Activated CD4-positive, alpha-beta T cell treated with anti-CD3 and anti-CD28 coated beads, Interleukin-2, amount 10 ng/mL, durations not matched to agents 24 days and 14 days (primary cell): ENCODE results near the gene SIGLEC8. TPM values are rescaled to one million over a fixed set of nuclear protein-coding genes. Genes with fewer than 3 reads are reported as not detected.
"Not testable (repeated sequence)": the region's sequence is repeated elsewhere in the genome, so short reads cannot be mapped to it uniquely, and the experiment has no call there.

Source experiments
- DNase-seq: peaks from one replicate; pipeline ENCODE4 v3.0.0; 2022
- H3K27ac Mint-ChIP-seq: one replicate; pipeline ENCODE4 v1.8.0; 2022; ENCODE audit warnings: mild to moderate bottlenecking, mixed read lengths
- H3K27me3 Mint-ChIP-seq: one replicate; pipeline ENCODE4 v1.8.0; 2022; ENCODE audit warnings: mixed read lengths
- H3K36me3 Mint-ChIP-seq: one replicate; pipeline ENCODE4 v1.8.0; 2022; ENCODE audit warnings: low read depth, mild to moderate bottlenecking, mixed read lengths
- H3K4me1 Mint-ChIP-seq: one replicate; pipeline ENCODE4 v1.8.0; 2021; ENCODE audit warnings: mixed read lengths
- H3K4me3 Mint-ChIP-seq: one replicate; pipeline ENCODE4 v1.8.0; 2022; ENCODE audit warnings: mild to moderate bottlenecking, moderate library complexity, mixed read lengths
- H3K9me3 Mint-ChIP-seq: one replicate; pipeline ENCODE4 v1.8.0; 2021; ENCODE audit warnings: mixed read lengths
- intact Hi-C: fragments of 100-400 bp; cut with micrococcal nuclease; formaldehyde crosslinking; loops from one replicate; pipeline ENCODE4 v1.15.1; 2023
- total RNA-seq: library from RNA; stranded (reverse); gene quantifications from 2 replicates; pipeline ENCODE4 v1.2.3, GENCODE V29; 2022

Gene SIGLEC8
- total RNA-seq, result 0.09 and 0.16 TPM in 2 replicates

DNA sequence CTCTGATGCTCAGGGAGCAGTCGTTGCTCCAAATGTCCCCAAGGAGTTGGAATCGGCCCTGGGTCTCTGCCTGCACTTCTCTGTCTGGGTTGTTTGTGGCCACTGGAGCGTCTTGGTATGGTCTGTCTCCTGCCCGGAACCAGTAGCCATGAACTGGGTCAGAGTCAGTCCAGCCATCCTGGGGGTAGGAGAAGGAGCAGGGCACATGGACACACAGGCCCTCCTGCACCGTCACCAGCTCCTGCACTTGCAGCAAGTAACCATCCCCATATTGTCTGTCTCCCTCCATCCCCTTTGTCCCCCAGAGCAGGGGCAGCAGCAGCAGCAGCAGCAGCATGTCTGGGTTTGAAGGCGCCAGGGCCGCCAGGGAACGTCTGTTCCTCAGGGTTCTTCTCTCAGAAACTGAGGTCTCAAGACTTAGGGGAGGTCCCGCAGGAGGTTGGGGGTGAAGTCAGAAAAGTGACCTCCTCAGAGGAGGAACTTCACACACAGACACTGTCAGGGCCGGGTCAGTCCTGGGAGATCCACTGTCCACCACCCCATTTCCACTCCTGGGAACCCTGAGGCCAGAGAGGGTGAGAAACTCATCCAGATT lies at the start of gene SIGLEC8:
SIGLEC8 (minus strand) TSS at position 404 of the 595 bp plus-strand sequence; CDS start at position 337, 67 bp downstream.
- Mint-ChIP-seq H3K36me3 (no peaks in the 10 kb centered on the region), H3K27ac (no peak within 1 kb of the TSS), H3K4me3 (no peak within 1 kb of the TSS), H3K27me3 (peaks cover 24% of the 10 kb centered on the region), H3K4me1 (peaks cover 6% of the 10 kb centered on the region), H3K9me3 (no peaks in the 10 kb centered on the region)
- intact Hi-C loops, result no loop called here
- DNase-seq, result no peak

- DNase-seq, result no peak
- H3K4me1 Mint-ChIP-seq, result peaks cover 21% of the 10 kb centered on the region
- H3K27ac Mint-ChIP-seq, result no peak overlapping the region
- no peak overlapping the region for H3K4me3 Mint-ChIP-seq
- peaks cover 12% of the 10 kb centered on the region for H3K27me3 Mint-ChIP-seq
- H3K36me3 Mint-ChIP-seq, result no peaks in the 10 kb centered on the region
- intact Hi-C loops, result no loop called here
- H3K9me3 Mint-ChIP-seq, result peaks cover 9% of the 10 kb centered on the region
These were observed 49.4 kb upstream of the SIGLEC8 start for GRCh38 chr19:51507640-51508058.

GRCh38 chr19:51507192-51507591 lies 48.9 kb upstream of the SIGLEC8 start:
- Mint-ChIP-seq H3K36me3 (no peaks in the 10 kb centered on the region), H3K4me3 (no peak overlapping the region), H3K4me1 (peaks cover 22% of the 10 kb centered on the region), H3K27ac (no peak overlapping the region), H3K9me3 (peaks cover 9% of the 10 kb centered on the region), H3K27me3 (peaks cover 7% of the 10 kb centered on the region)
- intact Hi-C loops, result no loop called here
- DNase-seq, result no peak

GRCh38 chr19:51505904-51506303 lies 47.6 kb upstream of the SIGLEC8 start:
- no peak overlapping the region for H3K4me3 Mint-ChIP-seq
- no peak for DNase-seq
- peaks cover 9% of the 10 kb centered on the region for H3K9me3 Mint-ChIP-seq
- intact Hi-C loops, result no loop called here
- H3K36me3 Mint-ChIP-seq, result no peaks in the 10 kb centered on the region
- H3K4me1 Mint-ChIP-seq, result peaks cover 30% of the 10 kb centered on the region
- H3K27me3 Mint-ChIP-seq, result peaks cover 4% of the 10 kb centered on the region
- H3K27ac Mint-ChIP-seq, result no peak overlapping the region

DNA sequence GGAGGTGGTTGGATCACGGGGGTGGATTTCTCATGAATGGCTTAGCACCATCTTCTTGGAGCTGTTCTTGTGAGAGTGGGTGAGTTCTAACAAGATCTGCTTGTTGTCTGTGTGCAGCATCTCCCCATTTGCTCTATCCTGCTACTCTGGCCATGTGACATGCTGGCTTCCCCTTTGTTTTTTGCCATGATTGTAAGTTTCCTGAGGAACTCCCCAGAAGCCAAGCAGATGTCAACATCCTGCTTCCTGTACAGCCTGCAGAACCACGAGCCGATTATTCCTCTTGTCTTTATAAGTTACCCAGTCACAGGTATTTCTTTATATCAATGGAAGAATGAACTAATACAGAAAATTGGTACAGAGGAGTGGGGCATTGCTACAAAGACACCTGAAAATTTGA lies 45.6 kb upstream of the SIGLEC8 start:
- Mint-ChIP-seq H3K27ac (peak overlapping the region; percentile 15), H3K27me3 (peaks cover 4% of the 10 kb centered on the region), H3K9me3 (peaks cover 9% of the 10 kb centered on the region), H3K36me3 (no peaks in the 10 kb centered on the region), H3K4me1 (peaks cover 31% of the 10 kb centered on the region), H3K4me3 (no peak overlapping the region)
- no peak for DNase-seq
- intact Hi-C loops, result no loop called here

GRCh38 chr19:51503286-51503817 lies 45.1 kb upstream of the SIGLEC8 start:
- peaks cover 4% of the 10 kb centered on the region for H3K27me3 Mint-ChIP-seq
- intact Hi-C loops, result no loop called here
- H3K36me3 Mint-ChIP-seq, result no peaks in the 10 kb centered on the region
- H3K27ac Mint-ChIP-seq, result no peak overlapping the region
- DNase-seq, result no peak
- peaks cover 9% of the 10 kb centered on the region for H3K9me3 Mint-ChIP-seq
- no peak overlapping the region for H3K4me3 Mint-ChIP-seq
- peaks cover 31% of the 10 kb centered on the region for H3K4me1 Mint-ChIP-seq

GRCh38 chr19:51501594-51502263 lies 43.5 kb upstream of the SIGLEC8 start, which contains the start of gene SIGLEC12:
Gene SIGLEC12 (minus strand): TSS chr19:51501800. CDS start chr19:51501733, 67 bp downstream.
- H3K4me1 Mint-ChIP-seq, result peaks cover 28% of the 10 kb centered on the region
- peak within 1 kb of the TSS; percentile 82 for H3K27ac Mint-ChIP-seq
- DNase-seq, result peak; percentile 71
- H3K36me3 Mint-ChIP-seq, result no peaks in the 10 kb centered on the region
- intact Hi-C loops, result no loop called here
- peaks cover 2% of the 10 kb centered on the region for H3K27me3 Mint-ChIP-seq
- H3K9me3 Mint-ChIP-seq, result peaks cover 9% of the 10 kb centered on the region
- peak within 1 kb of the TSS; percentile 78 for H3K4me3 Mint-ChIP-seq

DNA sequence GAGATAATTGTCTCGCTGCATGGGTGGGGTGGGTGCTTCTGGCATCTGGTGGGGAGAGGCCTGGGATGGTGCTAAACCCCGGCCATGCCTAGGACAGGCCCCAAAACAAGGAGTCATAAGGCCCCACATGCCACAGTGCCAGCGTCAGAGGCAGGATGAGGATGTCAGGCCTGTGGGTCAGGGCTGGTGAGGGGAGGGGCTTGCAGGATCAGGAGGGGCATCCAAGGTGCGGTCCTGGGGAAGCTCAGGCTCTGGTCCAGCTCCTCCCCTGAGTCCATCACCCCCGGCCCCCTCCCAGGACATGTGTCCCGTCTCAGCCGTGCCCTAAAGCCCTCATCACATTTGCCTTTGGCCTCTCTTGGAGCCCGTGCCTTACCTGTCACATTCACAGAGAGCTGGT lies 42.7 kb upstream of the SIGLEC8 start:
- intact Hi-C loops, H3K9me3 Mint-ChIP-seq, H3K27me3 Mint-ChIP-seq, DNase-seq, H3K36me3 Mint-ChIP-seq: not testable (repeated sequence)
- Mint-ChIP-seq H3K4me1 (peaks cover 26% of the 10 kb centered on the region), H3K4me3 (peak overlapping the region; percentile 78), H3K27ac (peak overlapping the region; percentile 43)

DNA sequence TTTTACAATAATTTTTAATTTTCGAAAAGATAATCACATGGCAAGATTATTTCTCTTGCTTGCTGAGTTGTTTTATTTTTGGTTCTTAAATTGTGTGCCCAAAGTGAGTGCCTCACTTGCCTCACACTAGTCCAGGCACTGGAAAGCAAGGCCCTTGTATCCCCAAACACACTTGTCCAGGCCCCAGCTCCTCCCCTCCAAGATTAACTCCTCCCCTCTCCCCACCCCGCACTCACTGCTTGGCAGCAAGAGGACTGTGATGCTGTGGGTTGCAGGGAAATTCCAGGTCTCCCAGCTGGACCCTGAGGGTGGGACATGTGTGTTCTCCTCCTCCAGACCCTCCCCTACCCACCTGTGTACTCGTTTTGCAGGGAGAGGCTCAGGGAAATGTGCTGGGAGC lies 39.4 kb upstream of the SIGLEC8 start:
- DNase-seq, result no peak
- peaks cover 2% of the 10 kb centered on the region for H3K27me3 Mint-ChIP-seq
- peaks cover 10% of the 10 kb centered on the region for H3K9me3 Mint-ChIP-seq
- H3K27ac Mint-ChIP-seq, result no peak overlapping the region
- peaks cover 26% of the 10 kb centered on the region for H3K4me1 Mint-ChIP-seq
- no peak overlapping the region for H3K4me3 Mint-ChIP-seq
- intact Hi-C loops, result no loop called here
- no peaks in the 10 kb centered on the region for H3K36me3 Mint-ChIP-seq

- no peak for DNase-seq
- H3K27ac Mint-ChIP-seq, result peak overlapping the region; percentile 1
- H3K4me1 Mint-ChIP-seq, result peaks cover 15% of the 10 kb centered on the region
- peaks cover 2% of the 10 kb centered on the region for H3K27me3 Mint-ChIP-seq
- no peak overlapping the region for H3K4me3 Mint-ChIP-seq
- peaks cover 2% of the 10 kb centered on the region for H3K36me3 Mint-ChIP-seq
- intact Hi-C loops, result no loop called here
- H3K9me3 Mint-ChIP-seq, result peaks cover 23% of the 10 kb centered on the region
These were observed 35.5 kb upstream of the SIGLEC8 start for GRCh38 chr19:51493776-51494175.

- no peak overlapping the region for H3K27ac Mint-ChIP-seq
- H3K27me3 Mint-ChIP-seq, result no peaks in the 10 kb centered on the region
- peaks cover 4% of the 10 kb centered on the region for H3K36me3 Mint-ChIP-seq
- peaks cover 21% of the 10 kb centered on the region for H3K4me1 Mint-ChIP-seq
- H3K9me3 Mint-ChIP-seq, result peaks cover 27% of the 10 kb centered on the region
- intact Hi-C loops, result no loop called here
- DNase-seq, result no peak
- H3K4me3 Mint-ChIP-seq, result no peak overlapping the region
These were observed 33.3 kb upstream of the SIGLEC8 start for GRCh38 chr19:51491586-51491985.

- DNase-seq, result no peak
- H3K4me3 Mint-ChIP-seq, result no peak overlapping the region
- peaks cover 21% of the 10 kb centered on the region for H3K4me1 Mint-ChIP-seq
- no peaks in the 10 kb centered on the region for H3K27me3 Mint-ChIP-seq
- intact Hi-C loops, result no loop called here
- H3K9me3 Mint-ChIP-seq, result peaks cover 32% of the 10 kb centered on the region
- no peak overlapping the region for H3K27ac Mint-ChIP-seq
- H3K36me3 Mint-ChIP-seq, result peaks cover 4% of the 10 kb centered on the region
These were observed 32.4 kb upstream of the SIGLEC8 start for GRCh38 chr19:51490676-51491075.

DNA sequence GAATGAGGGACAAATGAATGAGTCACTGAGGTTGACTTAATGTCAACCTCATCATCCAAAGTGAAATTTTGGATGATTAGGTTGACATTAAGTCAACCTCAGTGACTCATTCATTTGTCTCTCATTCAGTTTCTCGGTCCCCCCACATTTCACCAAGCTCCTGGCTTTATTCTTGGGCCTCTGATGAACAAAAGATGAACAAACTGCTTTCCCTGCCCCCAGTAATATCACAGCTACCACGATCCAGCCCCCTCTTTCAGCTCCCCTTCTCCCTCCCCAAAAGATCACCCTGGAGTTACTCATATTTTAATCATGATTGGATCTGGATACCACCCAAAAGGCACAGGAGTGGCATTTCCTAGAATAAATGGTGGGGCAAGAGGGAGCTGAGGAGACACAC lies 30.9 kb upstream of the SIGLEC8 start:
- Mint-ChIP-seq H3K27ac (peak overlapping the region; percentile 83), H3K9me3 (peaks cover 28% of the 10 kb centered on the region), H3K36me3 (peaks cover 4% of the 10 kb centered on the region), H3K27me3 (no peaks in the 10 kb centered on the region), H3K4me3 (peak overlapping the region; percentile 46), H3K4me1 (peaks cover 19% of the 10 kb centered on the region)
- no peak for DNase-seq
- intact Hi-C loops, result loop anchor here (1.0 to 2.0 kb wide), 3 partner anchors 10 to 48 kb away; no protein-coding TSS in a partner anchor

DNA sequence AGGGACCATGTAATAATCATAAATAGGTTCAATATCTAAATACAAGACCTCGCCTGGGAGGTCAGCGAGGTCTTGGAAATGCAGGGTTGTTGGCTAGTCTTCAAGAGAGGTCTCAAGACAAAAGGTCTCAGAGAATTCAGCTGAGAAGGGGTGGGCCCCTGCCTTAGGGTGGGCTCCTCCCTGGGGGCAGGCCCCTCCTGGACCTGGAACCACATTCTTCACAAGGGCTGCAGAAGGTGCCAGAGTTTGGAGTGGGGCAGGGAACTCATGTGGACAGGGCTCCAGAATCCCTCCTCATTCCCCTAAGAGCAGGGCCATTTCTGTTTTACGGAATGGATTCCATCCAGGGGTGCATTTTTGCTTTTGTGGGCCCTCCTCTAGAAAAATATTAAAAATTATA lies 30.2 kb upstream of the SIGLEC8 start:
- H3K27me3 Mint-ChIP-seq, result no peaks in the 10 kb centered on the region
- peaks cover 24% of the 10 kb centered on the region for H3K9me3 Mint-ChIP-seq
- peaks cover 4% of the 10 kb centered on the region for H3K36me3 Mint-ChIP-seq
- intact Hi-C loops, result loop anchor here (2.0 kb wide), 1 partner anchor 16 kb away; no protein-coding TSS in a partner anchor
- no peak overlapping the region for H3K27ac Mint-ChIP-seq
- H3K4me3 Mint-ChIP-seq, result no peak overlapping the region
- peaks cover 14% of the 10 kb centered on the region for H3K4me1 Mint-ChIP-seq
- no peak for DNase-seq
